GM19372 (cell line): Measurements from ENCODE around the gene CTAGE6.
"Not testable (repeated sequence)": the region's sequence is repeated elsewhere in the genome, so short reads cannot be mapped to it uniquely, and the experiment has no call there.

Experiments used
- ATAC-seq: cut with Tn5 transposase; IDR thresholded peaks from one replicate; pipeline ENCODE4 v1.9.1; 2021; ENCODE audit warnings: mild to moderate bottlenecking, low read depth, moderate library complexity; ENCODE audit not compliant: unreplicated experiment

The CTAGE6 gene, protein sequence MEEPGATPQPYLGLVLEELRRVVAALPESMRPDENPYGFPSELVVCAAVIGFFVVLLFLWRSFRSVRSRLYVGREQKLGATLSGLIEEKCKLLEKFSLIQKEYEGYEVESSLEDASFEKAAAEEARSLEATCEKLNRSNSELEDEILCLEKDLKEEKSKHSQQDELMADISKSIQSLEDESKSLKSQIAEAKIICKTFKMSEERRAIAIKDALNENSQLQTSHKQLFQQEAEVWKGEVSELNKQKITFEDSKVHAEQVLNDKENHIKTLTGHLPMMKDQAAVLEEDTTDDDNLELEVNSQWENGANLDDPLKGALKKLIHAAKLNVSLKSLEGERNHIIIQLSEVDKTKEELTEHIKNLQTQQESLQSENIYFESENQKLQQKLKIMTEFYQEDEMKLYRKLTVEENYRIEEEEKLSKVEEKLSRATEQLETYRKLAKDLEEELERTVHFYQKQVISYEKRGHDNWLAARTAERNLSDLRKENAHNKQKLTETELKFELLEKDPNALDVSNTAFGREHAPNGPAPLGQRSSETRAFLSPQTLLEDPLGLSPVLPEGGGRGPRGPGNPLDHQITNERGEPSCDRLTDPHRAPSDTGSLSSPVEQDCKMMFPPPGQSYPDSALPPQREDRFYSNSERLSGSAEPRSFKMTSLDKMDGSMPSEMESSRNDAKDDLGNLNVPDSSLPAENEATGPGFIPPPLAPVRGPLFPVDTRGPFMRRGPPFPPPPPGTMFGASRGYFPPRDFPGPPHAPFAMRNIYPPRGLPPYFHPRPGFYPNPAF

DNA sequence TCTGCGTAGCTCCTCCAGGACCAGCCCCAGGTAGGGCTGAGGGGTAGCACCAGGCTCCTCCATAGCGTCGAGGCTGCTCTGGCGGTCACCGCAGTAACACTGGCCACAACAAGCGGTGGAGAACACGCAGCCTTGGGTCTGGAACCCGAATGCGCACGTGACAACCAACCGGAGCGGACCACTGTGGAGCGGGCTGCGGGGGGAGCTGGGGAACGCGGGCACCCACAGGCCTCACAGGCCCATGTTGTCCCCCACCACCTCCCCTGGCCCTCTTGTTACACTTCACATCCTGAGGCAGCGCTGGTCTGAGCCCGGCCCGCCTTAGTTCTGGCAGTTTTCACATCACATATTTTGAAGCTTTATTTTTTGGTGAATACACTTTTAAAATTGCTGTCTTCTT, at the start of gene CTAGE6:
CTAGE6 (minus strand) TSS at position 101 of the 400 bp plus-strand sequence; CDS start at position 63, 38 bp downstream.
- ATAC-seq: not testable (repeated sequence)

DNA sequence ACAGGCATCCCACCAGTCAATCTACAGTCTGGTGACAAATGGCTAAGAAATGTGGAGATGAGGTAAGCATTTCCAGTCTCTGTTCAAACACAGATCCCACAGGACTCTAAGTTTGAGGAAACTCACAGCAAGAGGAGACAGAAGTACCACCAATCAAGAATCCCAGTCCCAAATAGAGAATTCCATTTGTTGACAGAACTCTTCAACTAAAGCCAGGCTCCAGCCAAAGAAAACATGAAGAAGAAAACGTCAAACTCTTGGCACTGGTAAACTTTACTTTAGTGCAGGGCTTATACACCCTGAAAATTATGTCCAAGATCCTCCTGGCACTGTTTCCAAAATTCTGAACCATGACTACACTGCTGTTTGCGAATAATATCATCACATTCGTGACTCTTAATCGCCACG, 49.2 kb upstream of the CTAGE6 start:
- not testable (repeated sequence) for ATAC-seq

DNA sequence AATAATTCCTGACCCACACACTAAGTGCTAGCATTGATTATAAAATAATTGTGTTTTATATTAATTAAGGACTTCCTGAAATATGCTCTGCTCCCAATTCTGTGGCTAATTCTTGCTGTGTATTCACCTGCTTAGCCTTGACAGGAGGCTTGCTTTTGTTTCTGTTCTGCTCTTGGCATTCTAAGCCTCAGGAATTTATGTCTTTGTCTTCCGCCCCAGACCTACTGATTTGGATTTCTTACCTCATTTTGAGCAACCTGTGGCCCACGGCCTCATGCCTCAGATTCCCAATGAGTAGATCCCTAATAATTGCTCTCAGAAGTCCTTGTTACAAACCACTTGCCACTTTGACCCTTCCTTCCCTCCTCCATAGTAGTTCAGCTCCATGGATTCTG, 40.4 kb upstream of the CTAGE6 start:
- ATAC-seq: not testable (repeated sequence)

DNA sequence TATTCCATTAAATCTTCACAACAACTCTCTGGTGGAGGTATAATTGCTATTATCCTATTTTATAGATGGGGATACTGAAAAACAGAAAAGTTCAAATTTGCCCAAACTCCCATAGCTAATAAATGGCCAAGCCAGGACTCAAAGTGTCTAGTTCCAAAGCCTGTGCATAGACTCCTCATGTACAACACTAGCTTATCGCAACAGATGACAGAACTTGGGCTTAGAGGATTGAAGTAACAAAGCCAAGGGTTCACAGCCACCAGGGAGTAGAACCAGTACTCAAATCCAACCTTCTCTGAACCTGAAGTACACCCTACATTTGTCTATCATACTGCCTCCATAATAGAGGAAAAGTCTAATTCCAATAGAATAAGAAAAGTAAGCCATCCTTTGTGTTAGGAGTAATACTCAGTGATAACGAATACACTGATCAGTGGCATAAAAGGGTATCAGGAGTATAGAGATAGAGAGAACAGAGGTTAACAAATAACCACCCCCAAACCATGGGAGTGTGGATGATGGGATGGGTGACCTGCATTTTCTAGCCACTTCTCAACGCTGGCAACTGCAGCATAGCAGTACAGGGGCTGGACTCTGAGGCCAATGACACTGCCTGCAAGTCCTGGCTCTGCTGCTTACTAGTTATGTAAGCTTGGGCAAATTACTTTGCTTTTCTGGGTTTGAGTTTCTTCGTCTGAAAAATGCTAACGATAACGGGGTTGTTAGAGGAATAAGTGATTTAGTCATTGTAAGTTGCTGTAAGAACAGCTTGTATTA, 39.8 kb upstream of the CTAGE6 start:
- ATAC-seq: not testable (repeated sequence)

DNA sequence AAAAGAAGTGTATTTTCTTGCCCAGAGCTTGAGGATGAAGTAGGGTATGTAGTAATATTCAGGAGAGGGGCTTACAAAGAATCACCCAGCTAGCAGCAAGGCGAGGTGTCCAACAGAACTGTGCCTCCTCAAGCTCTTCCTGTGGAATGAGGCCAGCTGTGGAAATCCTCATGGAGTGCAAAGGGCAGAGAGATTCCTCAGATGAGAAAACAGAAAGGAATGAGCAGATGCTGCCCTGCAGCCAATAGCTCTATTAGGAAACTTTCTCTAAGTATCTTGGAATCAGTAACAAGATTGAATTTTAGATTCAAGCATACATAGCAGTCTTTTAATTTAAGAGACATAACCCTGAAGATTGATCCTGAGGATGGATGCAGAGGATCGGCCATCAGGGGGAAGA, 38.2 kb upstream of the CTAGE6 start:
- ATAC-seq: not testable (repeated sequence)

DNA sequence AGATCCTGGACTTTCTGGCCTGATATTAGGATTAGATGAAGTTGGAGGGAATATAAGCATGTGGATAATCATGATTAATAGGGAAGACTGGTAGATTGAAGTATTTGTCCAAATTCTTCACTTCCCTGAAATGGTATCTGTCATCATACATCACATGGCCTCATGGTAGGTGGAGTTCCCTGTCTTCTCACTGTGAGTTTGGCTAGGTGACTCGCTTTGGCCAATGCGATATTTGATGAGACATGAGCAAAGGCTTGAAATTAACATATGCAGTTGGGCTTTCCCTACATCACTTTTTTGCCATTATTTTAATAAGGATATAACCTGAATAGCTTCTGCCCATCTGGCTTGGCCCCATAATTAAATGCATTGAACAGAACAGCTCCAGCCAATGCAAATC, 35.1 kb upstream of the CTAGE6 start:
- not testable (repeated sequence) for ATAC-seq

DNA sequence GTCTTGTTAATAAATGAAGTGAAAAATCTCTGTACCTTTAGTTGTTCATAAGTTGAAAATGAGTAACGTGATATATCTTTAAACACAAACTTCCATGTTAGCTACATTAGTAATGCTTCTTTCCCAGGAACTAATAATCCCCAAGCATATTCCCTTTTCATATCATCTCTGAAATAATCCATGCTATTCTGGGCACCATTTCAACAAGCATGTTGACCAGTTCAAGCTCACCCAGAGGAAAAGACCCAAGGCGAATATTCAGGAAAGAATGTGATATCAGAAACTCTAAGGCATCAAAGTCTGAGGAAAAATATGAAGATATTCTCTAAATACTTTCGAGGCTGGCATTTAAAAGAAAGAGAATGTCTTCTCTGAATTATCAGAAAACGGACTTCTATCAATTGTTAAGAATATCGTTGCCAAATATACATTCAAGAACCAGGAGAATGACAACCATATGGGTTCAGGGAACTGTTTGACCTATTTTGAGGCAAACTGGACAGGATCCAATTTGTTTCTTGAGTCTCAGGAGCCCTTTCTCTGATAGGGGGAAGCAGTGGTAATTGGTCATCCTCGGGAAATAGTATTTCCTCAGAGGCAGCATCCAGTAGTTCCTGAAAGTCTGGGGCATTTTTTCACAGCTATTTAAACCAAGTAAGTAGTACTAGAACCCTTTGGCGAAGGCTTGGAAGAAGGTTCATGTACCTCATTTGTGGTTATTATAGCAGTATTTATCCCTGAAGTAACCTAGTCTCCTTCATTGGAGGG, 28.1 kb upstream of the CTAGE6 start:
- ATAC-seq: not testable (repeated sequence)

DNA sequence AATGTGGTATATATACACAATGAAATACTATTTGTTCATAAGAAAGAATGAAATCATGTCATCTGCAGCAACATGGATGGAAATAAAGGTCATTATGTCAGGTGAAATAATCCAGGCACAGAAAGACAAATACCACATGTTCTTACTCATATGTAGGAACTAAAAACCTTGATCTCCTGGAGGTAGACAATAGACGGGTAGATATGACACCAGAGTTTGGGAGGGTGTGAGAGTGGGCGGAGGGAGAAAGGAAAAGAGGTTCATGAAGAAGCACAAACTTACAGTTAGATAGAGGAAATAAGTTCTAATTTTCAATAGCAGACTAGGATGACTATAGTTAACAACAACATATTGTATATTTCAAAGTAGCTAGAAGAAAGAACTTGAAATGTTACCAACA, 22.1 kb upstream of the CTAGE6 start:
- ATAC-seq: not testable (repeated sequence)

DNA sequence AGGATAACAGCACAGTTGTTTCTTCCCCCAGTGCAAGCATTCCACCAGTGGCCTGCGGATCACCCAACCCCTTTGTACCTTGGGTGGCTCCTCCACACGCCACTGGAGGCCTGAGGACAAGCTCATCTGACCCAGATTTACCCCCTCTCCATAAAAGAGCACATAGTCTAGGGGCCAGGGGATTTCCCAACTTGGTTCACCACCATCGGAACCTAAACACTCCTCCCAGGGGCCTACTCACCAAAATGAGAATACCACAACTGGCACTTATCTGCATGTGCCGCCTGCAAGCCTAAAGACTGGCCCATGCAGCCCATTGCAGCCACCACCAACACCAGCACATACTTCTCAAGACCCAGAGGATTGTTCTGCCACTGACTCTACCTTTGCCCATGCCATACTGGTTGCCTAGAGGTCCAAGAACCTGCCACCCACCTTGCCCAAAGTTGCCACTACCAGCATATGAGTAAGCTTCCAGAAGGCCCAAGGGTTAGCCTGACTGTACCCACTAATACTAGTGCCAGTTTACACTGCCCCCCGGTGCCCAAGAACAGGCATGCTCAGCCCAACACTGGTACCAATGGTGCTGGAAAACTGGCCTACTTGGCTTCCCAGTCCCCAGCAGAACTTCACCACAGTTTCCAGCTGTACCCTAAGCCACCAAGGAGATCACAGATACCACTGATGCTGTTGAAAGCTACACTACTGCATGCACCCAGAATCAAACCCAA, 15.4 kb upstream of the CTAGE6 start:
- not testable (repeated sequence) for ATAC-seq

DNA sequence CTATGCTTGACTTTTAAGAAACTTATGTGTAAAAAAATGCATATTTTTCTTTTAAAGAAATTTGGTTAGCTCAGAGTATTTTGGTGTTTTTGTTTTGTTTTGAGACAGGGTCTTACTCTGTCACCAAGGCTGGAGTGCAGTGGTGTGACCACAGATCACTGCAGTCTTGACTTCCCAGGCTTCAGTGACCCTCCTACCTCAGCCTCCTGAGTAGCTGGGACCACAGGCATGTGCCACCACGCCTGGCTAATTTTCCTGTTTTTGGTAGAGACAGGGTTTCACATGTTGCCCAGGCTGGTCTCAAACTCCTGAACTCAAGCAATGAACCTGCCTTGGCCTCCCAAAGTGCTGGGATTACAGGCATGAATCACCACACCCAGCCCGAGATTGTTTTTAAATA, 10.0 kb upstream of the CTAGE6 start:
- not testable (repeated sequence) for ATAC-seq

DNA sequence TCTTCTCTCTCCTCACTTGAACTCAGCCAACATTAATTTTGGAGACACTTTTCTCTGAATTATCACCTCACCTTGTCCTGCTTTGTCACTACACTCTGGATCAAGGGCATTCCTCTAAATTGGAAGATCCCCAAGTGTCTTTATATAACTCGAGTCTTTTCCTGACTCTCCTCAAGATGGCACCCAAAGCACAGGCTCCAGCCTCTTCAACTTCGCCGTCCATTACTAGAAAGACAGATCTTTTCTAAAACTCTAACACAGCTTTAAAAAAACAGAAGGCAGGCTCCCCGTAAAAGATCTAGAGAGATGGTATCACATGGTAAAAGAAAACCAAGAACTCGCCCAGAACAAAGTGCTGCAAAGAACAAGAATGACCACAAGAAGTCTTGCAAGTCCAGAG, 8.2 kb upstream of the CTAGE6 start:
- not testable (repeated sequence) for ATAC-seq

DNA sequence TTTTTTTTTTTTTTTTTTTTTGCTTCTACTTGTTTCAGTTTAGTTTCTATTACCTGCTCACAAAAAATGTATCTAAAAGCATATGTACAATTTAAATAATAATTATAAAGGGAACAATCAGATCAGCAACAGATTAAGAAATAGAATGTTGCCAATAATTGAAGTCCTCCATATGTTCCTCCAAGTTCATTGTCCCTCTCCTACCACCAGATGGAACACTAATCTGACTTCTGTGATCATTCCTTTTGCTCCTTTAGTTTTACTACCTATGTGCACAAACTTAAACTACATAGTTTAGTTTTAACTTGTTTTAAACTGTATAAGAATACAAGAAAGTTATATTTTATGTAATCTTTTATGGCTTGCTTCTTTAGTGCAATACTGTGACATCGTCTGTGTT, 5.6 kb upstream of the CTAGE6 start:
- ATAC-seq: not testable (repeated sequence)

DNA sequence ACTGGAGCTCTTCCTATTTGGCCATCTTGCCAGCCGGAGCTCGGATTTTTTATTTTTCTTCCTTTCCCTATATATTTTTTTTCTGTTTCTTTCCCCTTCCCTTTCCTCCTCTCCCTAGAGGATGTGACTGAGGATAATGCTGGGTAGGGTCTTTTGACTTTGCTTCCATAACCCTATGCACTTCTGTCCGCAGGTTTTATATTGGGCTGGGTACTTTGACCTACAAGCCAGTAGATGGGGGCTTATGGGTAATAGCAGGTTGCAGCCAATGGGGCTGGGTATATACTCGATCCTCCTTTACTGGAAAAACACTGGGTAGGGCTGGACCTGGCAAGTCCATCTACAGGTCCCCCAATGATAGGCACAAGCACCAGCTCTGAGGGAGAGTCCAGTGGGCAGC, 12.2 kb downstream of the CTAGE6 start:
- not testable (repeated sequence) for ATAC-seq

DNA sequence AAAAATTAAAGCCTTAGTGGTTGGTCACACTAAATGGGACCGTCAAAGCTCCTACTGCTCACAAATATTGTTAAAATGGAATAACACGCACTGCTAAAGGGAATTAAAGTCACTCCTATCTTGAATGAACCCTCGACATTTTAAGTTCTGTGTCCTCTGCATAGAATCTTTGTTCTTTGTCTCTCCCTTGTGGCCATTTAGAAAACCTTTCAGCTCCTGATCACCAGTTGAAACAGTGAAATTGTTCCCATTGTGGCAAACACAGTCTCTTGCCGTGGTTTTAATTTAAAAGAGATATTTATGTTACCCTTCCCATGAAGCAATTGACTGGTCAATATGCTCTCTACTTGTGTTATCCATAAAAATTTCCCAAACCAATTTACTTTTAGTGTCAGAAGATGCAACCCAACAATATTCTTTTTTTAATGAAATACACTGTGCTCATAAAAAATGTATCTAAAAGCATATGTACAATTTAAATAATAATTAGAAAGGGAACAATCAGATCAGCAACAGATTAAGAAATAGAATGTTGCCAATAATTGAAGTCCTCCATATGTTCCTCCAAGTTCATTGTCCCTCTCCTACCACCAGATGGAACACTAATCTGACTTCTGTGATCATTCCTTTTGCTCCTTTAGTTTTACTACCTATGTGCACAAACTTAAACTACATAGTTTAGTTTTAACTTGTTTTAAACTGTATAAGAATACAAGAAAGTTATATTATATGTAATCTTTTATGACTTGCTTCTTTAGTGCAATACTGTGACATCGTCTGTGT, 20.3 kb downstream of the CTAGE6 start:
- peak; percentile 59 for ATAC-seq

DNA sequence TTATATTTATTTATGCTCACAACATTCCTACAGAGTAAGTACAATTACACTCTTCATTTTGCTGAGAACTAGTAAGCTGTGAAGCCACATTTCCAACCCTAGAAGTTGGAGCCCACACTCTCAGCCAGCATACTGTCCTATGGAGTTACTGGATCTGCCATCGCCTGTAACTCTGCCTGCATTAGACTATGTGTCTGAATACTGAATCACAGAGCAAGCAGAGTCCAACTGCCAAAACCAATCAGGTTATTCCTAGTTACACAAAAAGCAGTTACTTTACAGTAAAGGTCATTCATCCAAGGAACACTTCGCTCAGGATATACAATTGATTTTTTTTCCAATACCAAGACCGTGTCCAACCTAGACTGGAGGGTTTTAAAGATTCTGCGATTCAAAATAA, 21.5 kb downstream of the CTAGE6 start:
- ATAC-seq: no peak

DNA sequence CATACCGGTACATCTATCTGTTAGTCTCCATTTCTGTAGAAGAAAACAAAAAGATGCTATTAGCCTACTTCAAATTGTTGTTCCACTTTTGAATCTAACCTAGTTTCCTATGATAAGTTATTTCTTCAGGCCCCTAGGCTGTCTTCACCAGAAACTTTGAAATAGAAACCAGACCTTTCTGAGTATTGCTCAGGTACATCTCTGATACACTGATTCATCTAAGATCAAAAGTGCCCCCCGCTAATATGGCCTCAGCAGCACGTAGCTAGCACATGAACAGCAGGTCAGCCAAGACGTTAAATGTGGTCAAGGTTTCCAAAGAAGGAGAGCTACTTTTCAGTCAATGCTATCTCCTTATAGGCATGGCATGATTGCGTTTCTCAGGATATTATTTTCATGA, 23.6 kb downstream of the CTAGE6 start:
- ATAC-seq: no peak

DNA sequence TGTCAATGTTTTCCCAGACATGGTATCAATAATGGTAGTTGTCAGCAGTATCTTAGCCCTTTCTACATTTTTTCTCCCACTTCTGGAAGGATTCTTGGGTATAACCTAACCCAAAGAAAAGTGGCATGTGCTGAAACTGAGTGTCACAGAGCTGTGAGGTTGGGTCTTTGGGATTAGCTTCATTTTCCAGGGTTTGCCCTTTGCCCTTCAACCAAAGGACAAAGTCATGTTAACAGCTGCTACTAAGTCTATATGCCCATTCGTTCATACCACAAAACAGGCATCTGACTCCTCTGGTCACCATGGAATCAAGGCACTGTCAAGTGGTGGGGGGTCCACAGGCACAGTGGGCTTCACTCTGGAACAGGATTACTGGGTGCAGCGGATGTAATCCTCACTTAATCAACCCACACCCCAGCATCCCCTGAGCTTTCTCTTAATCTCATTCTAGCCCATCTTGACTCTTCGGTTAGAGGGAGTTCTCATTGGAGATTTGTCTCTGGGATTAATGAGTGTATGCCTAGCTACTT, 29.1 kb downstream of the CTAGE6 start:
- ATAC-seq: no peak

DNA sequence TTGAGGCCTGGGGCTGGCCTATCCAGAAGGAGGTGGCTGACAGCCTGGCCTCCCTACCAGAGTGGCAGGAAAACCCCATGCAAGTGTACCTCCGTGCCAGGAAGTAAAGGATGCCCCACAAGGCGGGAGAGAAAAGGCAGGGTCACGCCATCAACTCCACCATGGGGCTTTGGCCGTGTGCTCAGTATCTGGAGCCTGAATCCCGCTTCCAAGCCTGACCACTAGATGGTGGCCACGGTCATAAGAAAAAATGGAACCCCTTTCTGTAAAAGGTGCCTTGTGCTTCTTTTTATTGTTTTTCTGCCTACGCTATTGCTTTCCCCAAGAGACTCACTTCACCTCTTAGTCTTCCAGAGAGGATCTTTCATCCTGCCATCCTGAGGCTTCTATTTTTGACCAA, 29.9 kb downstream of the CTAGE6 start:
- ATAC-seq: peak; percentile 88
